Uterus (tissue), 2 donors: ENCODE data around the gene MIEN1.
"Not testable (repeated sequence)": the region's sequence is repeated elsewhere in the genome, so short reads cannot be mapped to it uniquely, and the experiment has no call there.

Experiments used
- POLR2A ChIP-seq, 2 donors: fragments of 450-650 bp; IDR thresholded peaks; one replicate each; pipeline ENCODE4 v1.6.1; 2016; ENCODE audit warnings: antibody characterized with exemption in 2 of 2, mild to moderate bottlenecking in 1 of 2, moderate library complexity in 1 of 2
- TF ChIP-seq, protein P1 (sequence below), 4 experiments: fragments of 200-600 bp in 2 of 4; fragments of 450-650 bp in 2 of 4; sonication (generic) in 2 of 4; IDR thresholded peaks; one replicate each; pipeline ENCODE4 v1.5.1; 2016 to 2019; ENCODE audit warnings: antibody characterized with exemption in 4 of 4, mild to moderate bottlenecking in 2 of 4, moderate library complexity in 1 of 4

DNA sequence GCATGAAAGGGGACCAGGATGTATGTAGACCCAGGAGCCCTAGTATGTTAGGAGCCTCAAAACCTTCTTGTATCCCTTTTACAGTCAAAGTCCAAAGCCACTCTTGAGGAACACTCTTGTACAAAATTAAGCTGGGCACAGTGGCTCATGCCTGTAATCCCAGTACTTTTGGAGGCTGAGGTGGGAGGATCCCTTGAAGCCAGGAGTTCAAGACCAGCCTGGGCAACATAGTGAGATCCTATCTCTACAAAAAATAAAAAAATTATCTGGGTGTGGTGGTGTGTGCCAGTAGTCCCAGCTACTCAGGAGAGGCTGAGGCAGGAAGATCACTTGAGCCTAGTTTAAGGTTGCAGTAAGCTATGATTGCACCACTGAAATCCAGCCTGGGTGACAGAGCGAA, 4.4 kb downstream of the MIEN1 start:
- TF ChIP-seq POLR2A (IDR thresholded peaks at IDR 0.05): not testable (repeated sequence)
- TF ChIP-seq, protein P1, sequence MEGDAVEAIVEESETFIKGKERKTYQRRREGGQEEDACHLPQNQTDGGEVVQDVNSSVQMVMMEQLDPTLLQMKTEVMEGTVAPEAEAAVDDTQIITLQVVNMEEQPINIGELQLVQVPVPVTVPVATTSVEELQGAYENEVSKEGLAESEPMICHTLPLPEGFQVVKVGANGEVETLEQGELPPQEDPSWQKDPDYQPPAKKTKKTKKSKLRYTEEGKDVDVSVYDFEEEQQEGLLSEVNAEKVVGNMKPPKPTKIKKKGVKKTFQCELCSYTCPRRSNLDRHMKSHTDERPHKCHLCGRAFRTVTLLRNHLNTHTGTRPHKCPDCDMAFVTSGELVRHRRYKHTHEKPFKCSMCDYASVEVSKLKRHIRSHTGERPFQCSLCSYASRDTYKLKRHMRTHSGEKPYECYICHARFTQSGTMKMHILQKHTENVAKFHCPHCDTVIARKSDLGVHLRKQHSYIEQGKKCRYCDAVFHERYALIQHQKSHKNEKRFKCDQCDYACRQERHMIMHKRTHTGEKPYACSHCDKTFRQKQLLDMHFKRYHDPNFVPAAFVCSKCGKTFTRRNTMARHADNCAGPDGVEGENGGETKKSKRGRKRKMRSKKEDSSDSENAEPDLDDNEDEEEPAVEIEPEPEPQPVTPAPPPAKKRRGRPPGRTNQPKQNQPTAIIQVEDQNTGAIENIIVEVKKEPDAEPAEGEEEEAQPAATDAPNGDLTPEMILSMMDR (IDR thresholded peaks at IDR 0.05): not testable (repeated sequence)
